ENCODE data around the gene RASAL3. TPM values are rescaled to one million over a fixed set of nuclear protein-coding genes. Genes with fewer than 3 reads are reported as not detected.
"Not testable (repeated sequence)": the region's sequence is repeated elsewhere in the genome, so short reads cannot be mapped to it uniquely, and the experiment has no call there.

Gene RASAL3
- 2.0 TPM for total RNA-seq
- long read RNA-seq, partial matches to known transcripts = 1 of 4 reads
- long read RNA-seq, other reads (novel, unspliced or antisense) = 2 of 4 reads

GRCh38 chr19:15464394-15465385 lies at the start of gene RASAL3:
RASAL3 (minus strand) TSS chr19:15464544; CDS start chr19:15464358, 186 bp downstream.
- intact Hi-C loops (cut with micrococcal nuclease) = no loop called here
- ATAC-seq (peak; percentile 60), DNase-seq (no peak)

DNA sequence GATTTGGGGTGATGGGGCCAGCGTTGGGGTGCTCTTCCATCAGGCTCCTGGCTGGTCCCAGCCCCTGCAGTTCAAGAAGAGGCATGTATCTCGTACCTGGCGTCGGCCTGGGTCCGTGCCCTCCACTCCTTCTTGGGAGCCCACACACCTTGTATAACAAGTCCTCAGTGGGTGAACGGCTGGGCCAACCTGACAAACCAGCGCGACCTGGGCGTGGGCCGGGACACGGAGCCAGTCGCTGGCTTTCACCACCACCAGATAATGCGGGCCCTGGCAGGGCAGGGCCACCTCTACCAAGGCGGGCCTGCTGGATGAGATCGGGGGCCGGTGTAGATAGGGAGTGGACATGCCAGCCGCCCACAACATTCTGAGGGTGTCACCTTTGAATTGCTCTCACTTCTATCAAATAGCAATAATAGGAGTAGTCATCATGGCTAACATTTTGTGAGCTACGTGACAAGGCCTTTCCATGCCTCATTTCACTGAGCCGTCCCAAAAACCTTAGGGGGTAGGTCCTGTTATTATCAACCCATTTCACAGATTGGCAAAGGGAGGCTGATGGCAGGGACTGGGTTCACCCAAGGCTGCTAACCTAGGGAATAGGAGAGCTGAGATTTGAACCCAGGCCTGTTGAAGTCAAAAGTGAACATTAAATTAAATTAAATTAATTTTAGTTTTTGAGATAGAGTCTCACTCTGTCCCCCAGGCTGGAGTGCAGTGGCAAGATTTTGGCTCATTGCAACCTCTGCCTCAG lies 47.5 kb upstream of the RASAL3 start:
- ATAC-seq (no peak), DNase-seq (no peak)
- intact Hi-C loops (cut with micrococcal nuclease) = no loop called here

DNA sequence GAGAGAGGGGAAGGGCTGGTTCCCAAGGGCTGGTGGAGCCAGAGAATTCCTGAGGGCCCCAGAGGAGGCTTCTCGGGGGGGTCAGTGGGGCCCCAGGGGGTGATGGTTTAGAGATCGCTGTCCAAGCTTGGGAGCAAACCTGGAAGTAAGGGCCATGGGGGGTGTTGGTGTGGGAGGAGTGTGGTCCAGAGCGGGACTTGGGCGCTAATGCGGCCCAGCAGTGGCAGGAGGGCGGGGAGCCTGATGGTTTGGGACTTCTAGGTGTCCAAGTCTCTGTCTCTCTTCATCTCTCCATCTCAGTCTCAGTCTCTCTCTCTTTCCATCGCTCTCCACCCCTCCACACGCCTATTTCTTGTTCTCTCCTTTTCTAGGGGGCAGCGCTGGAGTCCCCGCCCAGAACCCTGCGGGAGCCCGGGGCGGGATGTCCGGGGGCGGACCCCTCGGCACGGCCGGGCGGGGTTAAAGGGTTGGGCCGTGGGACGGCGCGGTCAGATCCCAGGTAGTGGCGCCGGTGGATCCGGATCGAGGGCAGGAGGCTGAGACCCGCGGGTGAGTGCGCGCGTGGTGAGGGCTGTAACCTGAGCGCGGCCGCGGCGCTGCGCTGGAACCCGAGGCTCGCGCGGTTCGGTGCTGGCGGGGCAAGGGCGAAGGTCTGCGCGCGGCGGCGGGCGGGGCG lies 43.8 kb upstream of the RASAL3 start, which contains the start of gene CYP4F22:
TSS of gene CYP4F22 (plus strand) at position 491 of the 676 bp plus-strand sequence. CDS start 16,812 bp downstream, outside the sequence.
- ATAC-seq (no peak), DNase-seq (no peak)
- intact Hi-C loops (cut with micrococcal nuclease) = no loop called here

GRCh38 chr19:15507068-15508034 lies 43.0 kb upstream of the RASAL3 start:
- ATAC-seq (no peak), DNase-seq (no peak)
- intact Hi-C loops (cut with micrococcal nuclease) = no loop called here

DNA sequence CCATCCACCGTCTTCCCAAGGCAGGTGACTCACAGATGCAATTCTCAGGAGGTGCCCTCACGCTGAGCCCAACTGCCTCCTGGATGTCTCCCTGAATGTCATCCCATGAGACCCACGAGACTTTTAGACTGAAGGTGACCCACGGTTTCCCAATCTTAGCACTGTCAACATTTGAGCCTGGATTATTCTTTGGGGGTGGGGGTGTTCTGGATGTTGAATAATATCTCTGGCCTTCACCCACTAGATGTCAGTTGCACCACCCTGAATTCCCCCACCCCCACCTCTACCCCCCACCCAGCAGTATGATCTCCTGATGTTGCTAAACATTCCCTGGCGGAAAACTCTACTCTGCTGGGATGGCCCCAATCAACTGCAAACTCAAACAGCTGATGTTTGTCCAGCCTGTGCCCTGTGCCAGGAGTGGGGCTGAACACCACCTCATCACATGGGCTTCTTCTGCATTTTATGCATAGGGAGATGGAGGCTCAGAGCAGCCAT lies 41.8 kb upstream of the RASAL3 start:
- intact Hi-C loops (cut with micrococcal nuclease) = no loop called here
- no peak for DNase-seq
- no peak for ATAC-seq

- DNase-seq (no peak), ATAC-seq (no peak)
- intact Hi-C loops (cut with micrococcal nuclease) = no loop called here
Observed at GRCh38 chr19:15502264-15502663, 37.9 kb upstream of the RASAL3 start.

- DNase-seq (no peak), ATAC-seq (no peak)
- intact Hi-C loops (cut with micrococcal nuclease) = no loop called here
Observed at GRCh38 chr19:15501596-15501995, 37.3 kb upstream of the RASAL3 start.

GRCh38 chr19:15498910-15499309 lies 34.6 kb upstream of the RASAL3 start:
- ATAC-seq = no peak

GRCh38 chr19:15498156-15498858 lies 34.0 kb upstream of the RASAL3 start:
- ATAC-seq (no peak), DNase-seq (no peak)
- intact Hi-C loops (cut with micrococcal nuclease) = no loop called here

More at GRCh38 chr19:15498910-15499309, 34.6 kb upstream of the RASAL3 start:
- DNase-seq = no peak
- intact Hi-C loops (cut with micrococcal nuclease) = no loop called here

- peak; percentile 46 for ATAC-seq
- intact Hi-C loops (cut with micrococcal nuclease) = no loop called here
- DNase-seq = no peak
Observed at GRCh38 chr19:15495151-15495550, 30.8 kb upstream of the RASAL3 start.

- peak; percentile 63 for DNase-seq
- intact Hi-C loops (cut with micrococcal nuclease) = no loop called here
- ATAC-seq = peak; percentile 97
Observed at GRCh38 chr19:15488489-15489226, 24.3 kb upstream of the RASAL3 start.

DNA sequence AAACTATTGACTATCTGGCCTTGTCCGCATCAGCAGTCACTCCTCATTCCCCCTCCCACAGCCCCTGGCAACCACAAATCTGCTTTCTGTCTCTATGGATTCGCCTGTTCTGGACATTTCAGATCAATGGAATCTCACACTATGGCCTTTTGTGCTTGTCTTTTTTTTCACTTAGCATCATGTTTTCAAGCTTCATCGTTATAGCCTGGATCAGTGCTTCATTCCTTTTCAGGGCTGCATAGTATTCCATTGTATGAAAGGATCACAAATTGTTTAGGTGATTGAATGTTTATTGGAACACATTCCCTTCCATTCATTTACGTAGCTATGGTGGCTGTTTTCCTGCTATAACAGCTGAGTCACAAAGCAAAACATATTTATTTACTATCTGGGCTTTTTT lies 22.7 kb upstream of the RASAL3 start:
- ATAC-seq = no peak
- no peak for DNase-seq
- intact Hi-C loops (cut with micrococcal nuclease) = no loop called here

- ATAC-seq; DNase-seq; intact Hi-C loops (cut with micrococcal nuclease): not testable (repeated sequence)
Observed at GRCh38 chr19:15485768-15486167, 21.4 kb upstream of the RASAL3 start.

DNA sequence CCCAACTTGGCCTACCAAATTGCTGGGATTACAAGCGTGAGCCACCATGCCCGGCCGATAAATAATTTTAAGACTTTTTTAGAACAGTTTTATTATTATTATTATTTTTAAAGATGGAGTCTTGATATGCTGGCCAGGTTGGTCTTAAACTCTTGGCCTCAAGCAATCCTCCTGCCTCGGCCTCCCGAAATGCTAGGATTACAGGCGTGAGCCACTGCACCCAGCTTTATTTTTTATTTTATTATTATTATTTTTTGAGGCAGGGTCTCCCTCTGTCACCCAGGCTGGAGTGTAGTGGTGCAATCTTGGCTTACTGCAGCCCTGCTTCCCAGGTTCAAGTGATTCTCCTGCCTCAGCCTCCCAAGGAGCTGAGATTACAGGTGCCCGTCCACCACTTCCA lies 16.7 kb upstream of the RASAL3 start:
- ATAC-seq; DNase-seq; intact Hi-C loops (cut with micrococcal nuclease): not testable (repeated sequence)

DNA sequence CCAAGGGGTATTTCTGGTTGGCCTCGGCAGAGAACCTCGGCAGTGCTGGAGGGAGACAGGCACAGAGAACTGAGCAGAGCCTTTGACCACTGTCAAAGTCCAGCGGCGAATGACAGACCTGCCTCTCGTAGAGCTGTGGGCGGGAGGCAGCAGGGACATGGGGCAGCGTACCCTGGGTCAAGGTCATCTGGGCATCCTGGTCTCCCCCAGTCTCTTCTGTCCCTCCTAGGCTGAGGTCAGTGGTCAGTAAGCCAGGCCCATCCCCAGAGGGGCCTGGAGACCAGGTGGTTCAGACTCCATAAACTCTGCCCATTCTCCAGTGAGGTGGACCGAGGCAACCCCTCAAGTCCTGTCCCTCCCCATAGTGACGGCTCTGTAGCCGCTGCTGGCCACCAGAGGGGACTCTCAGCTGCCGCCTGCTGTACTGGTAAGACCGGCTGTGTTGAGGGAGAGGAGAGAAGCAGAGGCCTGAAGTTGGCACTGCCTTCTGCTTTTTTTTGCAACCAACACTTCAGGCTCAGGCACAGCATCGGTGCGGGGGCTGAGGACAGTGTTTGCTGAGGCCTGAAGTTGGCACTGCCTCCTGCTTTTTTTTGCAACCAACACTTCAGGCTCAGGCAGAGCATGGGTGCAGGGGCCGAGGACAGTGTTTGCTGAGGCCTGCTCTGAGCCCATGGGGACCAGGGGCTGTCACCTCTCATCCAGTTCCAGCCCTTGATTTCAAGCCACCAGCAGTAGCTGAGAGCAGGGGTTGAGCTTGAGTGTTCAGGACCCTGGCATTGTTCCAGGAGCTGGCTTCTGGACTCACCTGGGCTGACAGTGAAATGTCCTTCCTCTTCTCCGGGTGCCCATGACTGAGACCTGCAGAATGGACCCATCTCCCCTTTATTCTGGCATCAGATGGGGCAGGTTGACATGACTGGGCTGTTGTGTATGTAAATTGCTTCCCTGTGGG lies 15.3 kb upstream of the RASAL3 start, which contains the start of gene PGLYRP2:
TSS of gene PGLYRP2 (minus strand) at position 111 of the 955 bp plus-strand sequence. CDS start 130 bp downstream, outside the sequence.
- ATAC-seq = peak; percentile 82
- intact Hi-C loops (cut with micrococcal nuclease) = no loop called here

More for the DNA sequence above, 15.3 kb upstream of the RASAL3 start, which contains the start of gene PGLYRP2:
- DNase-seq = no peak
